Lung (tissue), 12 donors: Measurements from ENCODE around the gene CWC27. TPM values are rescaled to one million over a fixed set of nuclear protein-coding genes. Genes with fewer than 3 reads are reported as not detected.
"Not testable (repeated sequence)": the region's sequence is repeated elsewhere in the genome, so short reads cannot be mapped to it uniquely, and the experiment has no call there.

Experiments
- ATAC-seq: fragments of 200-7000 bp; cut with Tn5 transposase; one replicate; pipeline ENCODE4 v1.9.1; 2020; ENCODE audit warnings: moderate number of reproducible peaks; ENCODE audit not compliant: insufficient read depth, low FRiP score
- DNase-seq, 3 donors: peaks; one replicate each; pipeline ENCODE4 v3.0.0-alpha.2; 2013 to 2017
- H3K27ac ChIP-seq, 2 donors: one replicate each; pipeline ENCODE4 v1.5.1; 2013; ENCODE audit warnings: mild to moderate bottlenecking in 2 of 2, moderate library complexity in 2 of 2, control low read depth in 1 of 2, inconsistent platforms in 1 of 2, low read depth in 1 of 2, low read length in 1 of 2
- H3K27me3 ChIP-seq, 3 donors: one replicate each; pipeline ENCODE4 v1.5.1; 2013; ENCODE audit warnings: low read length in 2 of 3; ENCODE audit not compliant: control insufficient read depth in 3 of 3, insufficient read depth in 3 of 3
- H3K36me3 ChIP-seq, 4 donors: one replicate each; pipeline ENCODE4 v1.5.1; 2013; ENCODE audit warnings: low read length in 4 of 4, mild to moderate bottlenecking in 1 of 4, moderate library complexity in 1 of 4; ENCODE audit not compliant: control insufficient read depth in 4 of 4, insufficient read depth in 4 of 4
- H3K4me1 ChIP-seq, 5 donors: one replicate each; pipeline ENCODE4 v1.5.1; 2013; ENCODE audit warnings: low read length in 5 of 5, mild to moderate bottlenecking in 2 of 5, moderate library complexity in 1 of 5; ENCODE audit not compliant: control insufficient read depth in 5 of 5, insufficient read depth in 5 of 5
- H3K4me3 ChIP-seq: one replicate; pipeline ENCODE4 v1.5.1; 2013; ENCODE audit warnings: mild to moderate bottlenecking, control low read depth, moderate library complexity
- H3K9ac ChIP-seq, 2 donors: one replicate each; pipeline ENCODE4 v1.5.1; 2013; ENCODE audit warnings: low read length in 2 of 2, control low read depth in 1 of 2; ENCODE audit not compliant: insufficient read depth in 1 of 2
- H3K9me3 ChIP-seq, 4 donors: one replicate each; pipeline ENCODE4 v1.5.1; 2013; ENCODE audit warnings: low read length in 3 of 4, mild to moderate bottlenecking in 1 of 4, moderate library complexity in 1 of 4; ENCODE audit not compliant: control insufficient read depth in 4 of 4, insufficient read depth in 3 of 4
- CTCF ChIP-seq: IDR thresholded peaks from 2 replicates; pipeline ENCODE4 v1.5.1; 2012; ENCODE audit warnings: mild to moderate bottlenecking; ENCODE audit errors: control extremely low read depth, extremely low read depth
- WGBS, 2 donors: extraction: QIAGEN DNeasy Blood & Tissue Kit; methylation state at CpG; one replicate each; pipeline ENCODE4 v1.1.7; 2013; 5-methylcytosine and 5-hydroxymethylcytosine counted together
- polyA plus RNA-seq, 2 donors: library from polyadenylated mRNA; stranded (reverse); fragments of 200-250 nt; gene quantifications; one replicate each; pipeline ENCODE4 v1.2.1, GENCODE V29; 2013
- total RNA-seq, 2 donors: library from RNA; depleted of rRNA in 1 of 2; stranded (reverse); fragments of >200 nt in 1 of 2; gene quantifications; one replicate each; pipeline ENCODE4 v1.2.1, GENCODE V29; 2014 to 2021
- donor health status: control.
- donor health status: control.
- donor health status: Bipolar disorder and iron deficiency.
- donor health status: healthy.
- donor health status: DM: yes; HTN: yes; CAD: no.

Gene CWC27
- total and polyA plus RNA-seq, 4 donors: 12.0 to 21.2 (median 16.7) TPM

DNA sequence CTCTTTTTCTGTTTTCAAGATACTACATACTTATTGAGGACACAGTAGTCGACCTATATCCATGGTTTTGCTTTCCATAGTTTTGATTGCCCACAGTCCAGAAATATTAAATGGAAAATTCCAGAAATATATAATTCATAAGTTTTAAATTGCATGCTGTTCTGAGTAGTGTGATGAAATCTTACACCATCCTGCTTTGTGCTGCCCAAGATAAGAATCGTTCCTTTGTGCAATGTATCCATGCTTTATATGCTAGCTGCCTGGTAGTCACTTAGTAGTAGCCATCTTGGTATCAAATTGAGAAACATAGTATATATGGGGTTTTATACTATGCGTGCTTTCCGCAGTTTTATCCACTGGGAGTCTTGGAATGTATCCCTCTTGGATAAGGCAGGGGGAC, 59.0 kb downstream of the CWC27 start:
- 91 to 94% methylated on average over 4 of the region's 4 CpGs for WGBS, 2 donors
- no peak overlapping the region for H3K4me3 ChIP-seq
- H3K4me1 ChIP-seq: peaks cover 0 to 3% (median 0%) of the 10 kb centered on the region in 5 donors
- DNase-seq (no peak), ATAC-seq (no peak)
- H3K36me3 ChIP-seq: peaks cover 0 to 2% (median 0%) of the 10 kb centered on the region in 4 donors
- TF ChIP-seq CTCF: no peak
- H3K9ac ChIP-seq: no peak overlapping the region
- H3K27me3 ChIP-seq: no peaks in the 10 kb centered on the region
- no peaks in the 10 kb centered on the region for H3K9me3 ChIP-seq
- H3K27ac ChIP-seq: no peak overlapping the region

GRCh38 chr5:64830650-64831049, 61.9 kb downstream of the CWC27 start:
- not testable (repeated sequence) for H3K4me3 ChIP-seq, ATAC-seq, H3K4me1 ChIP-seq, H3K9ac ChIP-seq, H3K36me3 ChIP-seq, DNase-seq, H3K27ac ChIP-seq, H3K9me3 ChIP-seq, H3K27me3 ChIP-seq

- Histone ChIP-seq H3K9me3 (no peaks in the 10 kb centered on the region), H3K27ac (no peak overlapping the region), H3K9ac (no peak overlapping the region), H3K27me3 (no peaks in the 10 kb centered on the region), H3K36me3 (peaks cover 0 to 2% (median 0%) of the 10 kb centered on the region in 4 donors), H3K4me3 (no peak overlapping the region), H3K4me1 (peaks cover 0 to 9% (median 0%) of the 10 kb centered on the region in 5 donors)
- ATAC-seq: no peak
- no peak for TF ChIP-seq CTCF
- 99 to 100% methylated on average over 1 of the region's 1 CpG for WGBS, 2 donors
- DNase-seq: no peak
Observed at GRCh38 chr5:64831996-64832395, 63.3 kb downstream of the CWC27 start.

- no peak for TF ChIP-seq CTCF
- 73 to 99% methylated on average over 2 of the region's 2 CpGs for WGBS, 2 donors
- DNase-seq (no peak), ATAC-seq (no peak)
- H3K36me3 ChIP-seq: no peaks in the 10 kb centered on the region
- no peak overlapping the region for H3K27ac ChIP-seq
- no peaks in the 10 kb centered on the region for H3K9me3 ChIP-seq
- no peak overlapping the region for H3K9ac ChIP-seq
- H3K4me1 ChIP-seq: peaks cover 0 to 10% (median 0%) of the 10 kb centered on the region in 5 donors
- no peaks in the 10 kb centered on the region for H3K27me3 ChIP-seq
- no peak overlapping the region for H3K4me3 ChIP-seq
Observed at GRCh38 chr5:64834037-64834436, 65.3 kb downstream of the CWC27 start.
